Stimulated activated CD8-positive, alpha-beta memory T cell treated with anti-CD3 and anti-CD28 coated beads, Interleukin-7, amount 100 ng/mL, for 1 hour (primary cell): Measurements from ENCODE around the gene TMA7B.

Experiments
- DNase-seq, 2 donors: peaks; one replicate each; pipeline ENCODE4 v3.0.0-alpha.2; 2020; ENCODE audit warnings: low read depth in 2 of 2

Gene TMA7B

GRCh38 chr22:39959640-39960447, at the start of gene TMA7B:
TSS of gene TMA7B (plus strand) at chr22:39960397. CDS start at chr22:39964375, 3,978 bp downstream.
- no peak for DNase-seq

- DNase-seq = no peak
Measured at GRCh38 chr22:39910876-39911613, 49.2 kb upstream of the TMA7B start.

GRCh38 chr22:39913321-39913720, 46.9 kb upstream of the TMA7B start:
- DNase-seq = no peak

GRCh38 chr22:39913886-39914285, 46.3 kb upstream of the TMA7B start:
- no peak for DNase-seq

GRCh38 chr22:39914584-39914983, 45.6 kb upstream of the TMA7B start:
- no peak for DNase-seq

GRCh38 chr22:39915295-39915726, 44.9 kb upstream of the TMA7B start:
- no peak for DNase-seq

- no peak for DNase-seq
Measured at GRCh38 chr22:39916496-39916895, 43.7 kb upstream of the TMA7B start.

- no peak for DNase-seq
Measured at GRCh38 chr22:39917197-39917643, 43.0 kb upstream of the TMA7B start.

GRCh38 chr22:39917776-39918495, 42.3 kb upstream of the TMA7B start:
- DNase-seq = no peak

GRCh38 chr22:39920134-39920743, 40.0 kb upstream of the TMA7B start:
- no peak for DNase-seq

- no peak for DNase-seq
Measured at GRCh38 chr22:39923696-39924095, 36.5 kb upstream of the TMA7B start.

- no peak for DNase-seq
Measured at GRCh38 chr22:39924286-39924685, 35.9 kb upstream of the TMA7B start.

- no peak for DNase-seq
Measured at GRCh38 chr22:39925273-39925672, 34.9 kb upstream of the TMA7B start.

- no peak for DNase-seq
Measured at GRCh38 chr22:39925909-39926679, 34.1 kb upstream of the TMA7B start.

- DNase-seq = no peak
Measured at GRCh38 chr22:39926753-39927152, 33.4 kb upstream of the TMA7B start.

GRCh38 chr22:39927544-39927943, 32.7 kb upstream of the TMA7B start:
- DNase-seq = no peak

GRCh38 chr22:39928536-39929520, 31.4 kb upstream of the TMA7B start:
- DNase-seq = no peak

- DNase-seq = no peak
Measured at GRCh38 chr22:39931251-39931650, 28.9 kb upstream of the TMA7B start.

- DNase-seq = no peak
Measured at GRCh38 chr22:39932166-39932565, 28.0 kb upstream of the TMA7B start.
